ENCODE data around the gene LAMTOR5. TPM values are rescaled to one million over a fixed set of nuclear protein-coding genes. Genes with fewer than 3 reads are reported as not detected.

Gene LAMTOR5
- total and polyA plus RNA-seq, 7 donors, result 61.2 to 543 (median 117) TPM

DNA sequence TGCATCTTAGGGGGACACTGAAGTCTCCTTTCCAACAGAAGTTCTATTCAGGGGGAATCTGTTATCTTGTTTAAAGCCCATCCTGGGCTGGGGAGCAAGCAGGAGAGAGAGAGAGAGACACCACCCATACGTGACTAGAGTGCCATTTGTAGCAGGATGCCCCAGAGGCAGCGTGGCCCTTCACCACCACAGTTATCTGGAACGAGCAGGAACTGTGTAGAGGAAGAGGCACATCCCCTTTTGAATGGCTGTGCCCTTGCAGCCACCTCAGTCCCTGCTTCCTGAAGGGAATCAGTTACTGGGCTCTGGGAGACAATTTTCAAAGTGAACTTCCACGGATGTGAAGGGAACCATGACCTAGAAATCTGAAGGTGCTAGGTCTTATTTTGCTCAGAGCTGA, 19.4 kb upstream of the LAMTOR5 start:
- Histone ChIP-seq H3K9me3 (no peaks in the 10 kb centered on the region), H3K4me3 (no peak overlapping the region), H3K4me1 (no peaks in the 10 kb centered on the region), H3K27me3 (peaks cover 0 to 7% (median 0%) of the 10 kb centered on the region in 3 donors), H3K27ac (no peak overlapping the region), H3K36me3 (no peaks in the 10 kb centered on the region)
- intact Hi-C loops (cut with DNase I), result no loop called here
- no peak for TF ChIP-seq EP300 (IDR thresholded peaks at IDR 0.05)
- no peak for TF ChIP-seq POLR2A (IDR thresholded peaks at IDR 0.05)
- TF ChIP-seq, protein P1, sequence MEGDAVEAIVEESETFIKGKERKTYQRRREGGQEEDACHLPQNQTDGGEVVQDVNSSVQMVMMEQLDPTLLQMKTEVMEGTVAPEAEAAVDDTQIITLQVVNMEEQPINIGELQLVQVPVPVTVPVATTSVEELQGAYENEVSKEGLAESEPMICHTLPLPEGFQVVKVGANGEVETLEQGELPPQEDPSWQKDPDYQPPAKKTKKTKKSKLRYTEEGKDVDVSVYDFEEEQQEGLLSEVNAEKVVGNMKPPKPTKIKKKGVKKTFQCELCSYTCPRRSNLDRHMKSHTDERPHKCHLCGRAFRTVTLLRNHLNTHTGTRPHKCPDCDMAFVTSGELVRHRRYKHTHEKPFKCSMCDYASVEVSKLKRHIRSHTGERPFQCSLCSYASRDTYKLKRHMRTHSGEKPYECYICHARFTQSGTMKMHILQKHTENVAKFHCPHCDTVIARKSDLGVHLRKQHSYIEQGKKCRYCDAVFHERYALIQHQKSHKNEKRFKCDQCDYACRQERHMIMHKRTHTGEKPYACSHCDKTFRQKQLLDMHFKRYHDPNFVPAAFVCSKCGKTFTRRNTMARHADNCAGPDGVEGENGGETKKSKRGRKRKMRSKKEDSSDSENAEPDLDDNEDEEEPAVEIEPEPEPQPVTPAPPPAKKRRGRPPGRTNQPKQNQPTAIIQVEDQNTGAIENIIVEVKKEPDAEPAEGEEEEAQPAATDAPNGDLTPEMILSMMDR (IDR thresholded peaks at IDR 0.05), result no peak
- TF ChIP-seq POLR2AphosphoS5 (IDR thresholded peaks at IDR 0.05), result no peak
- WGBS, 2 donors, result 33 to 67% methylated on average over 4 of the region's 4 CpGs
- no peak for DNase-seq

DNA sequence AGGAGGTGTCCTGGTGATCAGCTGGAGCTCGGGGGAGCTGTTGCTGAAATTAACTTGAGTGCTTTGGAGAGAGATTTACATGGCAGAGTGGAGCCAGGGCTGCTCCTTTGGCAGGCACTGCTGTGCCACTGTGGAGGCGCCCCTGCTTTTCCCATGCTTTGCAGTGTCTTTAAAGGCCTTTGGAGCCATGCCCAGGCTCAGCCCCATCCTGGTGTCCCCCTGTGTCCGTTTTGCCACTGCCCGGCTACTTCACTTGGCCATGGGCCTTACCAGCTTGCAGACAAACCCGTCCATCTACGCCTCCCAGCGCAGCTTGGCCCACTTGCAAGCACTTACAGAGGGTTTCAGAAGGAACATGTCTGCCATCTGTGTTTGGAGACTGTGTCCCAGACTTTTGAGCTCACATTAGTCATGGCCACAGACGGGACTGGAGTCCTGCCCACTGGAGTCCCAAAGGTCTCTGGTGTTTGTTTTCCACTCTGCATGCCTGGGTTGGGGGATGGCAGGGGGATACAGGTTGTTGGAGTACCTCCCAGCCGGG, 18.2 kb upstream of the LAMTOR5 start:
- H3K27ac ChIP-seq, result no peak overlapping the region

DNA sequence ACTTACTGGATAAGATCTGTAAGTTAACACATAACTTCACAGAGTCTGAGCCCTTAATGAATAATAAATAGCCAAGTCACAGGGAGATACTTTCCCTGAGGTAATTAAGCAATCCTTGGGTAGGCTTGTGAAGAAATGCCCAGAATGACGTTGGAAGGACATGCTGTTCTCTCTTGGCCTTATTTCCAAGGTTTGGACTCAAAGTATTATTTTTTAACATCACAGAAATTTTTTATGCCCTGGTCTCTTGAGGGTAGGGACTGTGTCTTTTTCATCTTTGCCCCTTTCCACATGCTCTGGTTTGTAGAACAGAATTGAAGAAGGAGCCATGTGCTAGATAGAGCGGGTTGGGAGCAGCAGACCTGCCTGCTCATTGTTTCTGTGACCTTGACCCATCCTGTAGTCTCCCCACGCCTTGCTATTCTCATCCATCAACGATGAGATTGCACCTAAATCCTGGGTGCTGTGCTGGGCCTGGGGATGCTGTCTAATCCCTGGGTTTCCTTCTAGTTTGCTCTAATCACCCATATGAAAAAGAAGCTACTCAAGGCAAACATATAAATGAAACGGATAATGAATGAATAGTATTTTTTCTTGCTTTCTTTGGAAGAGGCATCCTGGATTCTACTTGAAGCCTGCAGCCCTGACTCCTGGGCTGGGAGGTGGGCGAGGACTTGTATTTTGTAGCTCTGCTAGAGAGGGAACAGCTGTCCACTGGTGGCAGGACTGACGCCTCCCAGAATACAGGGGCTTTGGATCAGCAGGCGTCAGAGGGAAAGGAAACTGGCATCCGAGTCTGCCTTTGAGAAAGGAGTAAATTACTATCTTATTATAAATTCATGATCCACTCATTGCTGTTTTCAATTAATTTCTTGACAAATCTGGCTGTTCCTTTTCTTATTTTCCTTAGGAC, 17.5 kb upstream of the LAMTOR5 start:
- intact Hi-C loops (cut with DNase I), result no loop called here
- Histone ChIP-seq H3K4me3 (no peak overlapping the region), H3K4me1 (no peaks in the 10 kb centered on the region), H3K36me3 (no peaks in the 10 kb centered on the region), H3K27ac (no peak overlapping the region), H3K27me3 (peaks cover 0 to 1% (median 0%) of the 10 kb centered on the region in 3 donors), H3K9me3 (no peaks in the 10 kb centered on the region)
- peak; percentile 55 for DNase-seq
- TF ChIP-seq POLR2A (IDR thresholded peaks at IDR 0.05), result no peak
- peak in 1 of 4 donors; percentile 37 for TF ChIP-seq POLR2AphosphoS5 (IDR thresholded peaks at IDR 0.05)
- TF ChIP-seq EP300 (IDR thresholded peaks at IDR 0.05), result peak in 1 of 4 donors; percentile 29
- 63 to 76% methylated on average over 9 of the region's 9 CpGs for WGBS, 2 donors

More for the DNA sequence above, 18.2 kb upstream of the LAMTOR5 start:
- DNase-seq, result peak; percentile 61
- peaks cover 0 to 4% (median 0%) of the 10 kb centered on the region in 3 donors for H3K27me3 ChIP-seq
- no peaks in the 10 kb centered on the region for H3K36me3 ChIP-seq
- no peaks in the 10 kb centered on the region for H3K4me1 ChIP-seq
- no peaks in the 10 kb centered on the region for H3K9me3 ChIP-seq
- 73 to 83% methylated on average over 9 of the region's 9 CpGs for WGBS, 2 donors
- intact Hi-C loops (cut with DNase I), result no loop called here
- no peak overlapping the region for H3K4me3 ChIP-seq
- TF ChIP-seq POLR2AphosphoS5 (IDR thresholded peaks at IDR 0.05) (no peak), EP300 (IDR thresholded peaks at IDR 0.05) (no peak), POLR2A (IDR thresholded peaks at IDR 0.05) (no peak)
- TF ChIP-seq, protein P1 (IDR thresholded peaks at IDR 0.05), result no peak

DNA sequence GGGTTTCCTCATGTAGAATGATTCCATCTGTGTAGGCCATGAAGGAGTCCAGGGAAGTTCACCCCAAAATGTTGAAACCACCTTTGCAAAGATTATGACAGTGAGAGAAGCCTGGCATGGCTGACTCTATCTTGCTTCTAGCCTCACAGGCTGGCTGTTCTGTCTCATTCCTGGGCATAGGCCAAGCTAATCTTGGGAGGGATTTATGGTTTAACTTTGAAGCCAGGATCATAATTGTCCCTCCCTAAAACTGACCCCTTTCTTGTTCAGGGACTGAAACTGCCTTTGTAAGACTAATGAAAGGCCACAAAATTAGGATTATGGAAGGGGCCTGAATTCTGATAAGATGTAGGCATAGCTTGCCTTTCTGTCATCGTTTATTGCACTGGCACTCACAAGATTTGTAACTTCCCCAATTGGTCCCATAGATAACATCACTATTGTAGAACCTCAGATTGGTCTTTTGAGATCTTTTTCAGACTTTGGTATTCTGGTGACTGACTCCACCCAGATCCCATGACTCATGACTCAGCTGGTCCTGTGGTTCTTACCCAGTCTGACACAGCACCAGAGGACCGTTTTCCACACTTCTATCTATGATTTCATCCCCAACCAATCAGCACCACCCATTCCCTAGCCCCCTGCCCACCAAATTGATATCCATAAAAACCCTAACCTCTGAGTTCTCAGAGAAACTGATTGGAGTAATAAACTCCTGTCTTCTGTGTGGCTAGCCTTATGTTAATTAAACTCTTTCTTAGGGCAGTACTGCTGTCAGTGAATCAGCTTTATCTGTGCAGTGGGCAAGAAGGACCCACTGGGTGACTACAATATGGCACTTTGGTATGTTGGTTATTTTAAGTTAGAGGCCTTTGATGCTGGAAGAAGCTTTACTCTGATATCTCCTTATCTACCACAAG, 13.6 kb upstream of the LAMTOR5 start:
- H3K36me3 ChIP-seq, result no peaks in the 10 kb centered on the region
- no peak overlapping the region for H3K4me3 ChIP-seq
- H3K9me3 ChIP-seq, result no peaks in the 10 kb centered on the region
- no peaks in the 10 kb centered on the region for H3K4me1 ChIP-seq
- H3K27ac ChIP-seq, result no peak overlapping the region
- 51 to 61% methylated on average over 2 of the region's 2 CpGs for whole genome bisulfite sequencing, 2 donors
- TF ChIP-seq POLR2AphosphoS5 (IDR thresholded peaks at IDR 0.05) (no peak), EP300 (IDR thresholded peaks at IDR 0.05) (no peak), POLR2A (IDR thresholded peaks at IDR 0.05) (no peak)
- TF ChIP-seq, protein P1 (IDR thresholded peaks at IDR 0.05), result no peak
- intact Hi-C loops (cut with DNase I), result no loop called here
- no peaks in the 10 kb centered on the region for H3K27me3 ChIP-seq
- no peak for DNase-seq

Data from sigmoid colon (tissue), 7 donors.